WTC11 (cell line): ENCODE results near the gene LDLRAD4.

Experiments used
- ATF2 ChIP-seq: sonication (generic); formaldehyde crosslinking; IDR thresholded peaks from 2 replicates; pipeline ENCODE4 v1.8.1; 2022; ENCODE audit warnings: low read depth, missing genetic modification reagents, borderline replicate concordance
- CREB1 ChIP-seq: sonication (generic); formaldehyde crosslinking; IDR thresholded peaks from 2 replicates; pipeline ENCODE4 v1.8.0; 2023; ENCODE audit warnings: mild to moderate bottlenecking, missing genetic modification reagents
- CREM ChIP-seq: sonication (generic); formaldehyde crosslinking; IDR thresholded peaks from 2 replicates; pipeline ENCODE4 v1.8.1; 2022; ENCODE audit warnings: mild to moderate bottlenecking, missing genetic modification reagents, moderate library complexity
- E2F1 ChIP-seq: sonication (generic); formaldehyde crosslinking; IDR thresholded peaks from 2 replicates; pipeline ENCODE4 v1.8.0; 2022; ENCODE audit warnings: mild to moderate bottlenecking, missing genetic modification reagents
- GRHL2 ChIP-seq: fragments of 250-450 bp; sonication (Bioruptor Pico); IDR thresholded peaks from 2 replicates; pipeline ENCODE4 v1.8.0; 2022; ENCODE audit warnings: mild to moderate bottlenecking, moderate library complexity; ENCODE audit not compliant: insufficient replicate concordance, severe bottlenecking
- MLX ChIP-seq: sonication (generic); formaldehyde crosslinking; IDR thresholded peaks from 2 replicates; pipeline ENCODE4 v1.8.1; 2023; ENCODE audit warnings: mild to moderate bottlenecking, missing genetic modification reagents, moderate library complexity
- NR3C1 ChIP-seq: sonication (generic); formaldehyde crosslinking; conservative IDR thresholded peaks from 2 replicates; pipeline ENCODE4 v1.8.1; 2023; ENCODE audit warnings: low read depth, mild to moderate bottlenecking, missing genetic modification reagents
- SMAD3 ChIP-seq: sonication (generic); formaldehyde crosslinking; IDR thresholded peaks from 2 replicates; pipeline ENCODE4 v1.8.0; 2022; ENCODE audit warnings: missing genetic modification reagents, mild to moderate bottlenecking, borderline replicate concordance
- TF ChIP-seq, protein P1 (sequence below): fragments of 200-600 bp; IDR thresholded peaks from 2 replicates; pipeline ENCODE4 v1.8.0; 2022; ENCODE audit warnings: antibody characterized with exemption

DNA sequence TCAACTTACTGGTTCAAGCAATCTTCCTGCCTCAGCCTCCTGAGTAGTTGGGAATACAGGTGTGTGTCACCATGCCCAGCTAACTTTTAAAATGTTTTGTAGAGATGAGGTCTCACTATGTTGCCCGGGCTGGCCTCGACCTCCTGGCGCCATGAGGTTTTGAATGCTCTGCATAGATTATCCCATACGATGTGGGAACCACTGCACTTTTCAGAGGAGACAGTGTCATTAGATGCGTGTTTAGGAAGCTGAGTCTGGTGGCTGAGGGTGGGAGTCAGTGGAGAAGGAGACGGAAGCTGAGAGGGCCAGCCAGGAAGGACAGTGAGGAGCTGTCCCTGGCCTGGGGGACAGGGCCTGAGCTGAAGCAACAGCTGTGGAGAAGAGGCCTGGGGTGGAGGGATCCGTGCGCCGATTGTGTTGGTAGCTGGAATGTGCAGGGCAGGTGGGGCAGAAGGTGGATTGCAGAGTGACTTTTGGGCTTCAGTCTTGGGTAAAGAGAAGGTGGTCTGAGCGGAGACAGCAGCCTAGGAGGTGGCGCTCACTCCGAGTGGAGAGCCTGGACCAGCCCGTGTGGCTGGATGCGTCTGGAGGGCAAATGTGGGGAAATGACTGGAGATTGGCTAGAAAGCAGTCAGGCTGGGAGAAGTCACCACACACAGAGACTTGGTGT is 68.0 kb downstream of the LDLRAD4 start:
- TF ChIP-seq, protein P1, sequence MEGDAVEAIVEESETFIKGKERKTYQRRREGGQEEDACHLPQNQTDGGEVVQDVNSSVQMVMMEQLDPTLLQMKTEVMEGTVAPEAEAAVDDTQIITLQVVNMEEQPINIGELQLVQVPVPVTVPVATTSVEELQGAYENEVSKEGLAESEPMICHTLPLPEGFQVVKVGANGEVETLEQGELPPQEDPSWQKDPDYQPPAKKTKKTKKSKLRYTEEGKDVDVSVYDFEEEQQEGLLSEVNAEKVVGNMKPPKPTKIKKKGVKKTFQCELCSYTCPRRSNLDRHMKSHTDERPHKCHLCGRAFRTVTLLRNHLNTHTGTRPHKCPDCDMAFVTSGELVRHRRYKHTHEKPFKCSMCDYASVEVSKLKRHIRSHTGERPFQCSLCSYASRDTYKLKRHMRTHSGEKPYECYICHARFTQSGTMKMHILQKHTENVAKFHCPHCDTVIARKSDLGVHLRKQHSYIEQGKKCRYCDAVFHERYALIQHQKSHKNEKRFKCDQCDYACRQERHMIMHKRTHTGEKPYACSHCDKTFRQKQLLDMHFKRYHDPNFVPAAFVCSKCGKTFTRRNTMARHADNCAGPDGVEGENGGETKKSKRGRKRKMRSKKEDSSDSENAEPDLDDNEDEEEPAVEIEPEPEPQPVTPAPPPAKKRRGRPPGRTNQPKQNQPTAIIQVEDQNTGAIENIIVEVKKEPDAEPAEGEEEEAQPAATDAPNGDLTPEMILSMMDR = no peak
- TF ChIP-seq CREB1 (CRISPR knock-in tag) = no peak
- TF ChIP-seq CREM (CRISPR knock-in tag) = no peak
- TF ChIP-seq GRHL2 (CRISPR knock-in tag) = no peak
- no peak for TF ChIP-seq NR3C1 (CRISPR knock-in tag)
- TF ChIP-seq E2F1 (CRISPR knock-in tag) = no peak
- no peak for TF ChIP-seq MLX
- TF ChIP-seq ATF2 (CRISPR knock-in tag) = no peak
- no peak for TF ChIP-seq SMAD3 (CRISPR knock-in tag)
